ENCODE results near the gene C14orf132.
A peak's percentile ranks its signal among the peaks of the same experiment; 100 is the strongest.

C14orf132 gene

GRCh38 chr14:96084796-96085195 lies 45.6 kb downstream of the C14orf132 start:
- DNase-seq: no peak

GRCh38 chr14:96085369-96085768 lies 46.2 kb downstream of the C14orf132 start:
- DNase-seq: no peak

- no peak for DNase-seq
These were observed 46.9 kb downstream of the C14orf132 start for GRCh38 chr14:96086032-96086431.

DNA sequence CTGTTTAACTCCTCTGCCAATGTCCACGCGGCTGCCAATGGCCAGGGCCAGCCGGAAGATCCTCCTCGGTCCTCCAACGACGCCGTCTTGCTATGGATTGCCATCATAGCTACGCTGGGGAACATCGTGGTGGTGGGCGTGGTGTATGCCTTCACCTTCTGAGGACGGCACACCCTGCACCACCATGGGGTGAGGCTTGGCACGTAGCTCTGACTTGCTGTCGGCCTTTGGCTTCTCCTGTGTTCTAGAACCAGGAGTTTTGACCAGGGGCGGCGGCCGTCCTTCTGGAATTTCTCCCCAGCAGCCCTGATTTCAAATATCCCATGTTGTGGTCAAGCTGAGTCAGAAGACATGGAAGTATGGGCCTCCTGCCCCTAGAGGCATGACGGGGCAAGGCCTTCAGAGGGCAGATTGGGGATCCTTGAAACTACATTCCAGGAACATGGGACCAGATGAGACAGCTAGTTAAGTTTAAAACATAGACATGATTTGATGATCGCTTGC lies 47.5 kb downstream of the C14orf132 start:
- DNase-seq: no peak

- no peak for DNase-seq
These were observed 48.9 kb downstream of the C14orf132 start for GRCh38 chr14:96088074-96088473.

DNA sequence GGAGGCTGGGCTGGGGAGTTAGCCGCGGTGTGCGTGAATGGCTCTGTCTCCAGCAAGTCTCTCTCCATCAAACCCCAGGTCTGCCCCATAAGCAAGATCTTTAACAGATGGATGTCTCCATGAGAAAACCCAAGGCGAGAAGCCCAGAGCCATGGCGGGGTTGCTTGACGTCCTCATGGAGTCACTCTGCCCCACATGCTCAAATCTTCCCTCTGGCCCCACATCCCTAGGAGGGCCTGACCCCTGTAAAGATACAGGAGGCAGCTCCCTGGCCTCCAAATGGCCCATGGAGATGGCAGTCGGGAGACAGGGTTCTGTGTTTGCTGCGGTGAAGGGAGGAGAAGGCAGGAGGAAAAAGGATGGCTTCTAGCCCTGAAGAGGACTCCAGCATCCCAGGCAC lies 49.3 kb downstream of the C14orf132 start:
- no peak for DNase-seq

- no peak for DNase-seq
These were observed 49.7 kb downstream of the C14orf132 start for GRCh38 chr14:96088911-96089310.

DNA sequence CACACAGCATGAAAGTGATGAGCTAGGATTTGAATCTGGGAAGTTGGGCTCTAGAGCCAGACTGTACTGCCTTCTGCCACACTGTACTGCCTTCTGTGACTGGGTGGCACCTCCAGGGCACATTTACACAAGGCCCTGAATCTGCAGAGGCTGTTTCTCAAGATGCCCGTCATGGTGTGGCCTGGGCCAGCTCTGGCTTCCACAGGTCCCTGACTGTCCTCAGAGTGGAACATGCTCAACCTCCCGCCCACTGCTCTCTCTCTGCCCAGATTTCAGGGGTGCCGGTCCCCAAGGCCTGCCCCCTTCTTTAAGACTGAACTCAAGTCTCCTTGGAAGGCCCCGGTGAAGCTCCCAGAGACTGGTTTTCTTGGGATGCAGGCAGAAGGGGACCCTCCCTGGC lies 50.2 kb downstream of the C14orf132 start:
- DNase-seq: no peak

- DNase-seq: peak; percentile 87
These were observed 51.4 kb downstream of the C14orf132 start for GRCh38 chr14:96090441-96091148.

DNA sequence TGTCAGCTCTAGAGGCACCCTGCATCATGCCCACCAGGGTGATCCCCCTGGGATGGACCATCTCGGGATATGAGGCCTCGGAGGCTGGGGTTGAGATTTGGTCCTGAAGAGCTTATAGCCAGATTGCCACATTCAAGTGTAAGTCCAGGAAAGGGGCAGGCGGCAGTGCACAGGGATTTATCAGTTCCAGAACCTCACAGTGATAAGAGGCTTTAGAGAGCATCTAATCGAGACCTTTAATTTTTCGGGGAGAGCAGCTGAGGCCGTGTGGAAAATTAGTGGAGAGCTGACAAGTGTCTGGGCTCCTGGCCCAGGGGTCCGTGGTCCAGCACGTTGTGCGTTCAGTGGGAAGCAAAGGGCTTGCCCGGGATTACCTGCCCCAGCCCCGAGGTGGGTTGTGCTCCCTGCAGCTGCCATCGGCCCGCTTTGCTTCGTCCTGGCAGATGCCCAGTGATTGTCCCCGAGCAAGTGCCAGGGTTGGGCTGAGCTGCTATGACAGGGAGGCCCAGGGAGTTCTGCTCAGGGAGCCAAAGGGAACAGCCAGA lies 52.1 kb downstream of the C14orf132 start:
- DNase-seq: no peak

- DNase-seq: no peak
These were observed 52.8 kb downstream of the C14orf132 start for GRCh38 chr14:96091941-96092411.

GRCh38 chr14:96092936-96093335 lies 53.8 kb downstream of the C14orf132 start:
- DNase-seq: no peak

GRCh38 chr14:96094211-96094610 lies 55.0 kb downstream of the C14orf132 start:
- no peak for DNase-seq

- no peak for DNase-seq
These were observed 55.5 kb downstream of the C14orf132 start for GRCh38 chr14:96094656-96095055.

- DNase-seq: peak; percentile 28
These were observed 55.9 kb downstream of the C14orf132 start for GRCh38 chr14:96095058-96095457.

GRCh38 chr14:96095581-96096476 lies 56.7 kb downstream of the C14orf132 start:
- DNase-seq: peak; percentile 97

DNA sequence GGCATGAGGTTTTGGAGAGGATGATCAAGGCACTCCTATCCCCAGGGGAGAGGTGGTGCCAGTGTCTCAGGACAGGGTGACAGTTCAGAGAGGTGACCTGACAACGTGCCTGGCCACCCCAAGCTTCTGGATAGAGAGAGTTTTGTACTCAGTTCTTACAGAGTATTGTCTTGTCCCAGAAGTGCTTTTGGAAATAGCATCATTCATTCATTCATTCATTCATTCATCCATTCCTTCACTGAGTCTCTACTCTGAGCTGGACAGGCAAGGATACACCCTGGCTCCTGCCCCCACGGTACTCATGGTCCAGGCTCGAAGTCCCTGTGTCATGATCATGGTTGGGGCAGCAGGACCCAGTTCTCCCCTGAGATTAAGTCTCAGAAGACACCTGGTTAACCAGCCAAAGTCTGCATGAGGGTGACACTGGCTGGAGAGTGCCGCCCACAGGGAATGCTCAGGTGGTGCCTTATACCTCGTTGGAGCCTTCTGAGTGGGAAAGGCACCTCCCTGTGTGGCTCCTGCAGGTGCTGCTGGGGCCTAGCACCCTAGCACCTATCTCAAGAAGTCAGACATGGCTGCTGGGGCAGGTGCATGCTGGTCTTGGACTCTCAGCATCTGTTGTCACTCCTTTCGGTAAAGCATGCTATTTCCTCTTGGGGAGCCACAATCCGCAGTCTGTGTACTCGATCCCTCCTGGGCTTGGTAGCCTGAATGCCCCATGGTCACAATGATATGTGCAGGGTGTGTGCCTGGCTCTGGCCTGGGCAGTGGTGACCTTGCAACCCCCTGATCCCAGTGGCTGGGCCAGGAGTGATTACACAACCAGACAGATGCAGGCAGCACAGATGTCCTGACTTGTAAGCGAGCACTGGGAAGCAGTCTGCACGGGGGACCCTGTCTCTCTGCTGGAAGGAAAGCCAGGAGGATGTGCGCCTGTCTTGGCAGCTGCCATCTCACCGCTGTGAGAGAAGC lies 57.8 kb downstream of the C14orf132 start:
- no peak for DNase-seq

DNA sequence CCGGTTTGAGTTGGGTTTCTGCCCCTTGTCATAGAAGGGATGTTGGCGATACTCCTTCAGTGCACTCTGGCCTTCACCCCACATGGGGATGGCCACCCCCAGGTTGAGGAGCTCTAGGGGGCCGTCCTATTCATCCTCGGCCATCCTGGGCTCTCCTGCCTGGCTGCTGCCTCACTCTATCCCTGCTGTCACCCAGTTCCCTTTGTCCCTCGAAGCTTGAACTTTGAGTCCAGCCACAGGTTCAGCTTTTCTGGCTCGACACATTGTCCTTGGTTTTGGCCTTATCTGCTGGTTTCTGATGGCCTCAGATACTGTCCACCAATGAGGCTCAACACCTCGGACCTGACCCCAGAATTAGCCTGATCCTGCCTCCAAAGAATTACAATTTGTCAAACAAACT lies 58.6 kb downstream of the C14orf132 start:
- DNase-seq: no peak

GRCh38 chr14:96098309-96098998 lies 59.3 kb downstream of the C14orf132 start:
- peak; percentile 93 for DNase-seq

- DNase-seq: no peak
These were observed 59.8 kb downstream of the C14orf132 start for GRCh38 chr14:96098999-96099335.

DNA sequence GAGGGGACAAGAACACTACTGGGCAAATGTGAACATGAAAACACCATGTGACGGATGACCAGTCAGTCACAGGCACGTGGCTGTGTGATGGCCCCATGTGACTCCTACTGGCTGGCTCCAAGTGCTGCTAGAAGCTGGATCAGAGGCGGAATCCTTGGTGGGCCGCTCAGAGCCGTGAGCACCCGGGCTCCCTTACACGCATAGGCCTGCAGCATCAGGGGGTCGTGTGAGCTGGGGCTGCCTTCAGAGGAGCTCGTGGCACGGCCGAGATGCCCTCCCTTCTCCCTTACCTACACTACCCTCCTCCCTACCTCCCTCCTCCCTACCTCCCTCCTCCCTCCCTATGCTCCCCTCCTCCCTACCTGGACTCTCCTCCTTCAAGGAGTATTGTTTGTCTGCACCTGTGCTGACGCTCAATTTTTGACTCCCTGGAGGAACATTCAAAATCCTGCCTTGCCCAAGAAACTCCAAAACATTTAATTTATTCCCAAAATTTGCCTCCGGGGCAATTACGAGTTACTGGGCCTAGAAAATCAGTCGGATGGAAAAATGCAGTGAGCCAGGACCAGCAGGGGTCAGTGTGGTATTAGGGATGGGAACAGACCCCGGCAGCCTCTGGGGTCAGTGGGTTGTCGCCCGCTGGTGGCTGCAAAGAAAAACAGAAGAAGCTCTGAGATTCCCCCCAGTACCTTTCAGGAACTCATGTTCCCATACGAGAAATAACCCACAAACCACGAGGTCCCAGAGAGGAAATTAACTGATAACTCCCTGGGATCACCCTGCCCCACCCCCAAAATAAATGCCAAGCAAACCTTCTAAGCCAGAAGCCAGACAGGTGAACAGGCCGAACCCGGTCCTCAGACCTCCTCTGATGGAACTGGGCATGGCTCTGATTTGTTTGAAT lies 61.3 kb downstream of the C14orf132 start:
- peak; percentile 86 for DNase-seq

Measured in COR-L47 (cell line).